ENCODE results near the gene PPM1N.

The PPM1N gene

GRCh38 chr19:45498411-45499195 lies at the start of gene PPM1N:
TSS of gene PPM1N (plus strand) at chr19:45498443. CDS start at chr19:45498473, 30 bp downstream.
- DNase-seq: peak; percentile 51

- no peak for DNase-seq
Observed at GRCh38 chr19:45448887-45449299, 49.4 kb upstream of the PPM1N start.

GRCh38 chr19:45450012-45450333 lies 48.3 kb upstream of the PPM1N start:
- no peak for DNase-seq

- DNase-seq: no peak
Observed at GRCh38 chr19:45451131-45451849, 47.0 kb upstream of the PPM1N start.

GRCh38 chr19:45451850-45452387 lies 46.3 kb upstream of the PPM1N start:
- DNase-seq: no peak

GRCh38 chr19:45455707-45456499 lies 42.3 kb upstream of the PPM1N start:
- no peak for DNase-seq

GRCh38 chr19:45456500-45456815 lies 41.8 kb upstream of the PPM1N start:
- DNase-seq: no peak

- no peak for DNase-seq
Observed at GRCh38 chr19:45457776-45458175, 40.5 kb upstream of the PPM1N start.

- no peak for DNase-seq
Observed at GRCh38 chr19:45460807-45461347, 37.4 kb upstream of the PPM1N start.

- no peak for DNase-seq
Observed at GRCh38 chr19:45462174-45462573, 36.1 kb upstream of the PPM1N start.

- no peak for DNase-seq
Observed at GRCh38 chr19:45463241-45463640, 35.0 kb upstream of the PPM1N start.

GRCh38 chr19:45464274-45464673 lies 34.0 kb upstream of the PPM1N start:
- no peak for DNase-seq

- no peak for DNase-seq
Observed at GRCh38 chr19:45464852-45465441, 33.3 kb upstream of the PPM1N start.

- DNase-seq: no peak
Observed at GRCh38 chr19:45467115-45467455, 31.2 kb upstream of the PPM1N start.

- peak; percentile 91 for DNase-seq
Observed at GRCh38 chr19:45467456-45468158, 30.6 kb upstream of the PPM1N start, which contains the start of gene FOSB. TSS of gene FOSB (plus strand) at chr19:45467996. CDS start at chr19:45468587, 591 bp downstream.

GRCh38 chr19:45468159-45468651 lies 30.0 kb upstream of the PPM1N start:
- no peak for DNase-seq

- DNase-seq: no peak
Observed at GRCh38 chr19:45468803-45469131, 29.5 kb upstream of the PPM1N start.

- DNase-seq: peak; percentile 89
Observed at GRCh38 chr19:45469132-45469944, 28.9 kb upstream of the PPM1N start.

GRCh38 chr19:45469945-45470761 lies 28.1 kb upstream of the PPM1N start:
- DNase-seq: no peak

GRCh38 chr19:45470762-45471081 lies 27.5 kb upstream of the PPM1N start:
- DNase-seq: no peak

Data from activated T-cell treated with anti-CD3 and anti-CD28 coated beads for 4 hours (primary cell).